HG02885 (cell line): ENCODE results near the gene EDARADD.
"Not testable (repeated sequence)": the region's sequence is repeated elsewhere in the genome, so short reads cannot be mapped to it uniquely, and the experiment has no call there.

Experiments used
- ATAC-seq: cut with Tn5 transposase; IDR thresholded peaks from one replicate; pipeline ENCODE4 v1.9.1; 2021; ENCODE audit warnings: mild to moderate bottlenecking; ENCODE audit not compliant: unreplicated experiment, poor library complexity

EDARADD gene

DNA sequence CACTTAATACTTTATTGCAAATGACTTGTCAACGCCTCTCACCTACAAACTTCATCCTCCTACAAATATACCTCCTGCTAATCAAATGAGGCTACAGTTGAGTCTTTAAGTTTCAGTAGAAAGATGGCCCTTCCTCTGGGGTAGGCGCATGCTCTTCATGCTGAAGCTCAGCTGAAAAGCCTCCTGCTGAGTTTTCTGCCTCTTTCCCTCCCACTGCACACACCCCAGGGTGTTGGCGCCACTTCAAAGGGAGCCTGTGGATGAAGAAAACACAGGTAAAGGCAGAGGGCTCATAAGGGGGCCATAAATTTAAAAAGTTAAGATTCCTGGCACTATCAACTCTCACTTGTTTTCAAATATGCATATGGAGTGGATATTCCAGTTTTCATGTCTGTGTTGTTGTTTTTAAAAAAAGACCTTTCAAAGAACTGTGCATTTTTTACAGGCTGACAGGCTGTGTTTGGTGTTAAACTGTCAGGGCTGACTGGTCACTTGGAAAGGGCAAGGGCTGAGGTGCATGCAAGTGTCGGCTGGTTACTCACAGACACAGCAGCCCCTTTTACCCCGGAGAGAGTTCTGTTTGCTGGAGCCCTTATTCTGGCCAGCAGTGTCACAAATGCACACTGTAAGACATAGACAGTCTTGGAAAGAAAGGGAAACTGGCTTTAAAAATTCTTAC lies 86.8 kb downstream of the EDARADD start:
- ATAC-seq: no peak

DNA sequence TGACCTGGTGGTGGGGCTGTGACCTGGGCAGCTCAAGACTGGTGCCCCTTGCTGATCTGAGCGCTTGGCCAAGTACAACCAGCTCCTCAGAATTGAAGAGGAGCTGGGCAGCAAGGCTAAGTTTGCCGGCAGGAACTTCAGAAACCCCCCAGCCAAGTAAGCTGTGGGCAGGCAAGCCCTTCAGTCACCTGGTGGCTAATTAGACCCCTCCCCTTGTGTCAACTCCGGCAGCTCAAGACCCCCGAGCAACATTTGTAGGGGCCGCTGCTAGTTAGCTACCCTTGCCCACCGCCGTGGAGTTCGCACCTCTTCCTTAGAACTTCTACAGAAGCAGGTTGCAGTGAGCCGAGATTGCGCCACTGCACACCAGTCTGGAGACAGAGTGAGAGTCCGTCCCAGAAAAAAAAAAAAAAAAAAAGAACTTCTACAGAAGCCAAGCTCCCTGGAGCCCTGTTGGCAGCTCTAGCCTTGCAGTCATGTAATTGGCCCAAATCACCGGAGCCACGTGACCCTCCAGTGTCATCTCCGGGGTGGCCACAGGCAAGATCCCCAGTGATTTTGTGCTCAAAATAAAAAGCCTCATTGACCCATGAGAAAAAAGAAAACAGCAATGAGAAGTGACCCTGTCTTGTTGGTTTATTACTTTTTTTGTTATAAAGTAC lies 90.4 kb downstream of the EDARADD start:
- ATAC-seq: no peak

DNA sequence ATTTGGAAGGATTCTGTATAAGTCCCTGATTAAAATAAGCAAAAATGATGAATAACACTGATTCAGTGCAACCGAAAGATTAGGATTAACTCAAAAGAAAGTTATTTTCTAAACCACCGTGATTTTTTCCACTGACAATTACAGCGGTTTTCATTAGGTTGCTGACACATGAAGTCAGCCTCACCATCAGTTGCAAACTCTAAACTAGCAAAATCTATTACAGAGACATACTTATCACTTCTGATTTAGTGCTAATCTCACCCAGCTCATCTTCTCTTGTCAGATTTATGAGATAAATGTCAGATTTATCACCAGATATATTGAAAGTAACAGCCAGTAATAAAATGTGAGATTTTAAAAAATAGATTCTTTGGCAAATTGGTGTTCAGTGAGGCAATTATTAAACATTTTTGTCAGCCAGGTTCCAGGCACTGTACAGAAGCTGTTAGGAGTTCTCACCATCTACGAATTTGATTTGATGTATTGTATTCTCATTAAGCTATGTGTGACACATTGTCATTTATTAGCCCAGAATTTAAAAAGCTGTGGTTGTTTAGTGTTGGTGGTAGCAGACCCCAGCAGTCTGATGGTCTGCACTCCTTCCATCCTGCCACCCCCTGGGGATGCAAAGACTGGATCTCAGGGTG lies 92.4 kb downstream of the EDARADD start:
- no peak for ATAC-seq

DNA sequence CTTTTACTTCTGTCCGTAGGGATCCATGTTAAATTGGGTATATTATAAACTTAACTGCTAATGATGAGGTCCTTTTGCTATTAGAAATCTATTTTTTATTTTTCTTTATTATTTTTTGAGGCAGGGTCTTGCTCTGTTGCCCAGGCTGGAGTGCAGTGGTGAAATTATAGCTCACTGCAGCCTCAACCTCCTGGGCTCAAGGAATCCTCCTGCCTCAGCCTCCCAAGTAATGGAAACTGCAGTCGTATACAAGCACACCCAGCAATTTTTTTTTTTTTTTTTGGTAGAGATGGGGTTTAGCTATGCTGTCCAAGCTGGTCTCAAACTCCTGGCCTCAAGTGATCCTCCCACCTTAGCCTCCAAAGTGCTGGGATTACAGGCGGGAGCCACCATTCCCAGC lies 95.1 kb downstream of the EDARADD start:
- ATAC-seq: not testable (repeated sequence)

DNA sequence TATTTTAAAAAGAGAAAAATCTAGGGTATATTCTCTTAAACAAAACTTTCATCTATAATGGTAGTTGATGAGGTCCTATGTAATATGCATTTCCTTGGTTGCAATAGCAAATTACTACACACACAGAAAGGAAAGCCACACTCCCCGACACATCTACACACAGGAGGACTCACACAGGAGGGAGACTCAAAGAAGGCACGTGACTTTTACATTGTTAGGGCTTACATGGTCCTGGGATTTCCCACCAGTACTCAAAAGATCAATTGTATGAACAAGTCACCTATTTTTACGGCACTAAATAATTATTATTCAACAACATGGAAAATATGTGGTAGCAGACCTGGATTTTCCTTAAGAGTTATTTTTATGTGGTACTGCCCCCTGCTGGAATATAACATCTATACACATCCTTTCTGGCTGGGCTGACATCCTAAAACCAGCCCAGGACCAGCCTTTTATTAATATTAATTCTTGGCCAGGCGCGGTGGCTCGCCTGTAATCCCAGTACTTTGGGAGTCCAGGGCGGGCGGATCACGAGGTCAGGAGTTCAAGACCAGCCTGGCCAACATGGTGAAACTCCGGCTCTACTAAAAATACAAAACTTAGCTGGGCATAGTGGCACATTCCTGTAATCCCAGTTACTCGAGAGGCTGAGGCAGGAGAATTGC lies 95.8 kb downstream of the EDARADD start:
- ATAC-seq: peak; percentile 61

DNA sequence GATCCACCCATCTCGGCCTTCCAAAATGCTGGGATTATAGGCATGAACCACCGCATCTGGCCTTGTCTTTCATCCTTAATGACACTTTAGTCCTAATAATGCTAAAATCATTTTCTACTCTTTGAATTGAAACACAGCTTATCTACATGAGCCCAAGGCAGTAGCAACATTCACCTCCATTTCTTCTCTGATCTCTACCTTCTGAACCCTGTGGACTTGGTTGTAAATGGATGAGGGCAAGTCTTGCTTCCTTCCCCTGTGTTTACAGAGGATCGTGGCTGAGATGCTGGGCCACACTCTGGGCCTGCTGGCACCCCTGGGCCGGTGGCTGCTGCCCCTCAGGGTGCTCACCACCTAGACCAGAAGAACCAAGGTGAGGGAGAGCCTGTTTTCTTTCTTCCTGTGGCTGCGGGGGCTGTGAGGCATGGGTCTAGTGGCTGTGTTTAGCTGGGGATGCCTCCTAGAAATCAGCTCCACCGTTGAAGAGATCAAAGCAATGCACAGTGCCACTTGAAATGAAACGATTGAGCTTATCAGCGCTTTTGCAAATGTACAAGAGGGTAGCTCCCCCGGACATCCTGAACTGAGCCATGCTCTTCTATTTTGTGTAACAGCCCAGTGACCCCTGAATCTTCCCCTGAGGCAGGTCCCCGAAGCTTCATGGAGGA lies 97.5 kb downstream of the EDARADD start:
- no peak for ATAC-seq

DNA sequence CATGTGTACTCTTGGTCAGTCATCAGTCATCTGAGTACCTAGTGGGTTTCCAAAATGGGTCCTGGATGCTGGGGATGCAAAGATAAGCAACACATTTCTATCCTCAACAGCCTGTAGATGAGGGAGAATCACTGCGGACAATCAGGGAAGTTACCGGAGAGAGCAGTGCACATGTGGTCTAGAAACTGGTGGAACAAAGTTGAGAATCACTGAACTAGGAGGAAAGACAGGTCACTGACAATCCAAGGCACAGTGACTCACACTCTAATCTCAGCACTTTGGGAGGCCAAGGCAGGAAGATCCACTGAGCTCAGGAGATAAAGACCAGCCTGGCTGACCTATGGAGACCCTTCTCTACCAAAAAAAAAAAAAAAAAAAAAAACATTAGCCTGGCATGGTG lies 98.3 kb downstream of the EDARADD start:
- ATAC-seq: no peak

DNA sequence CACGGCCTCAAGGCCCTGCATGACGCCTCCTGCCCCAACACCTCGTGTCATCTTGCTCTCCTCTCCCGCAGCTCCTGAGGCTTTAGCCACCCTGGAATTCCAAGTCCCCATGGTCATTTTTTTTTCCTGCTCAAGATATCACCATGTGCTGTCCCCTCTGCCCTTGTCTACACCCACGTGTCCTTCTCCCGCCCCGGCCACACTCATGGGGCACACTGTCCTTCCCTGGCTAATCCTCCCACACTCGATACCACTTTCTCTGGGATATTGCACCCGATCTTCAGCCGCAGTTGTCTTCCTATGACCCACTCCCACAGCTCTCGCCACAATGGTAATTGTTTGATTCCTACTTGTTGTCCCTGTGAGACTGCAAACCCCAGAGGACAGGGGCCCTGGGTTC lies 100.0 kb downstream of the EDARADD start:
- ATAC-seq: no peak

DNA sequence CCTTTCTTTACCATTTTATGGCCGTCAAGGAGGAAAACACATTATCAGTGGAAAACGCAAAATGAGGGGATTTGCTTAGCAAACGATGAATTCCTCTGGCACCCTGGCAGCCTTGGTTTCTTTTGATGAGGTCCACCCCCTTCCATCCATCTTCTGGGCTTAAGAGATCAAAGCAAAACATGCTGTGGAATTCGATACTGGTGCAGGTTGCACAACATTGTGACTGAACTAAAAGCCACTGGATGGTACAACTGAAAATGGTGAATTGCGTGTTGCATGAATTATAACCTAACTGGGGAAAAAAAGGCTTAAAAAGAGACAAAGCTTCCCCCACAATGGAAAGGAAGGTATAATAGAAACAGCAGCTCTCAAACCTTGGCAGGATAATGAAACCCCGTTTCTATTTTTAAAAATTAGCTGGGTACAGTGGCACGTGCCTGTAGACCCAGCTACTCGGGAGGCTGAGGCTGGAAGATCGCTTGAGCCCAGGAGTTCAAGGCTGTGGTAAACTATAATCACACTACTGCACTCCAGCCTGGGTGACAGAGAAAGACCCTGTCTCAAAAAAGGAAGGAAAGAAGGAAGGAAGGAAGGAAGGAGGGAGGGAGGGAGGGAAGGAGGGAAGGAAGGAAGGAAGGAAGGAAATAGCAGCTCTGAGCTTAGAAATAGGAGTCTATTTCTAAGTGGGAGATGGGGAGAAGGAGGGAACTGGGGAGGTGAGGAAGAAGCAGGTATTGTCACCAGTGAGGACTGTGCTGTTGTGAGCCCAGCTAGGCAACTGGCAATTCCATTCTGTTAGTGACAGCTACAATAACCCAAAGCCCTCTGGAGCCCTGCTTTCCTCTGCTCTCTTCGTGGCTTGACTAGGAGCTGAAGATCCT lies 100.7 kb downstream of the EDARADD start:
- no peak for ATAC-seq

DNA sequence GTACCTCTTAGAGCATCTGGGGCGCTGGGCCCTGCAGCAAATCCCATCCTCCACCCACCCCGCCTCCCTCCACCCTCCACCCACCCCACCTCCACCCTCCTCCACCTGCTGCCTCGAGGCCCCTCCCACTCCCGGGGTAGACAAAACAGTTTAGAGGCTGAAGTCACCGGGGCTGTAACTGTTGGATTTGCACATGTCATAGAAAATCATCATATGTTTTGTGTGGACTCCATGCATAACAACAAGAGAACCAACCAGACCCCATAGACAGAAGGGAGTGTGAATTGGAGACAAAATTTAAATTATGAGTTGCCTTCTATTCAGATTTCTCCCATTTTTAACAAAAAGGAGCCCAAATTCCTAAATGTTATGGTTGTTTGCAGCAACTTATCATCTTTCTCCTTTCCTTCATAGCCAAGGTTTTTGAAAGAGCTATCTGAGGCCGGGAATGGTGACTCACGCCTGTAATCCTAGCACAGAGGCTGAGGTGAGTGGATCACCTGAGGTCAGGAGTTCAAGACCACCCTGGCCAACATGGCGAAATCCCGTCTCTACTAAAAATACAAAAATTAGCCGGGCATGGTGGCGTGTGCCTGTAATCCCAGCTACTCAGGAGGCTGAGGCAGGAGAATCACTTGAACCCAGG lies 101.5 kb downstream of the EDARADD start:
- no peak for ATAC-seq

DNA sequence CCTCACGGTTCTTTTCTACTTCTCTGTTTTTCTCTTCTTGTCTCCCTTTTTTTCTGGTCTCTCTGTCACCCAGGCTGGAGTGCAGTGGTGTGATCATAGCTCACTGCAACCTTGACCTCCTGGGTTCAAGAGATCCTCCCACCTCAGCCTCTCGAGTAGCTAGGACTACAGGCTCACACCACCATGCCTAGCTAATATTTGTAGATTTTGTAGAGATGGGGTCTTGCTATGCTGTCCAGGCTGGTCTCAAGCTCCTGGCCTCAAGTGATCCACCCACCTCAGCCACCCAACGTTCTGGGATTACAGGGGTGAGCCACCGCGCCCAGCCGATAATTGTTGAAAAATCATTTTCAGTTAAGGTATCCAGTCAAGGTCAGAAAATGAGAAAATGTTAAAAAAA lies 103.8 kb downstream of the EDARADD start:
- ATAC-seq: no peak

DNA sequence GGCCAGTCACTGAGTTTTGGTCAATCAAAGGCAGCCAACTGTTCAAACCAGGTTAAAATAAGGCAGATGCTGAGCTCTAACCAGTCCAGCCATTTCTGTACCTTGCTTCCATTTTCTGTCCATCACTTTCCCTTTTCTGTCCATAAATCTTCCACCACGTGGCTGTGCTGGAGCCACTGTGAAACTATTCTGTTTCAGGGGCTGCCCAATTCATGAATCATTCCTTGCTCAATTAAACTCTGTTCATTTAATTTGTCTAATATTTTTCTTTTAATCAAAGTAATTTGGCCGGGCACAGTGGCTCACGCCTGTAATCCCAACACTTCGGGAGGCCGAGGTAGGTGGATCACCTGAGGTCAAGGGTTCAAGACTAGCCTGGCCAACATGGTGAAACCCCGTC lies 107.0 kb downstream of the EDARADD start:
- no peak for ATAC-seq

DNA sequence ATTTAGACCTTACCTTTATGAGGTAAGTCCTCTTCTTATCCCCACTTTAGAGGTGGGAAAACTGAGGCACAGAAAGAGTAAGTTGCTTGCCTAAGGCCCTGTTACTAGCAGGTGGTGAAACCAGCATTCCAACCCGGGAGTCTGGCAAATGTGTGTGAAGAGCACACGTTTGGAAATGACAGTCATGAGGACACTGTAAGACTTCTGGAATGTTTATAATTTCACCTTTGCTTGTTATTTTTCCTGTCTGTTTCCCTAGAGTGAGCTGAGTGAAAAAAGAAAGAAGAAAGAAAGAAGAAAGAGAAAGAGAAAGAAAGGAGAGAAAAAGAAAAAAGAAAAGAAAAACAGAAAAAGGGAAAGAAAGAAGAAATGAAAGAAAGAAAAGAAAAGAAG lies 108.5 kb downstream of the EDARADD start:
- ATAC-seq: no peak

DNA sequence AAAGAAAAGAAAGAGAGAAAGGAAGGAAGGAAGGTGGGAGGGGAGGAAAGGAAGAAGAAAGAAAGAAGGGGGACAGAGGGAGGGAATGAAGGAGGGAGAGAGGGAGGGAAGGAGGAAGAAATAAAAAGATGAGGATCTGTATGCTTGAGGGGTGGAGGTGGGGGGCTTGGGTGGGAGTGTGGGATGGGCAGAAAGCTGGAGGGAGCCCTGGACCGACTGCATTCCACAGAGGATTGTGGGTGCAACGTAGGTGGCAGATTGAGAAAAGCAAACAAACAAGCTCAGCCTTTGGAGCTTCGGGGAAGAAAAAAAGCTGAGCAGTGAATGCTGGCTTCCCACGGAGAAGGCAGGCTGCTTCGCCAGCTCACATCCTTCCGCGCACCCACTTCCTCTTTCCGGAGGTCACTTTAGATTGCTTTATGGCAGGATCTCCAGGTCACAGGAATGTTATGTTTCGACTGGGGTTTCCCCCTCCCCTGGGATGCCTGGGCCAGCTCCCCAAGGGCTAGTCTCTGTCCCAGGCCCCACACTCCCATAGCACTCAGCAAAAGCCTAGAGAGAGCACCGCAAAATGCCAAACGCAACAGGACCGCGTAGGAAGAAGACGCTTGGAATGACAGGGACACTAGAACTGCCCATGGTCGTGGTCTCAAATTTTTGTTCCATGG lies 109.0 kb downstream of the EDARADD start:
- ATAC-seq: no peak

DNA sequence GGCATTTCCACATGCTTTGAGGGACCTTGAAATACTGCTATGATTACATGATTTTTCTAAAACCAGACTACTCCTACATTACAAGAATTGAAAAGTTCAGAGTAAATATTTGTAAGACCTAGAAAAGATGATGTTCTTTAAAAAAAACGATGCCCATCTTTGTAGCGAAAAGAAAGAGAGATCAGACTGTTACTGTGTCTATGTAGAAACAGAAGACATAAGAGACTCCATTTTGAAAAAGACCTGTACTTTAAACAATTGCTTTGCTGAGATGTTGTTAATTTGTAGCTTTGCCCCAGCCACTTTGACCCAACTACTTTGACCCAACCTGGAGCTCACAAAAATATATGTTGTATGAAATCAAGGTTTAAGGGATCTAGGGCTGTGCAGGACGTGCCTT lies 110.3 kb downstream of the EDARADD start:
- ATAC-seq: not testable (repeated sequence)

DNA sequence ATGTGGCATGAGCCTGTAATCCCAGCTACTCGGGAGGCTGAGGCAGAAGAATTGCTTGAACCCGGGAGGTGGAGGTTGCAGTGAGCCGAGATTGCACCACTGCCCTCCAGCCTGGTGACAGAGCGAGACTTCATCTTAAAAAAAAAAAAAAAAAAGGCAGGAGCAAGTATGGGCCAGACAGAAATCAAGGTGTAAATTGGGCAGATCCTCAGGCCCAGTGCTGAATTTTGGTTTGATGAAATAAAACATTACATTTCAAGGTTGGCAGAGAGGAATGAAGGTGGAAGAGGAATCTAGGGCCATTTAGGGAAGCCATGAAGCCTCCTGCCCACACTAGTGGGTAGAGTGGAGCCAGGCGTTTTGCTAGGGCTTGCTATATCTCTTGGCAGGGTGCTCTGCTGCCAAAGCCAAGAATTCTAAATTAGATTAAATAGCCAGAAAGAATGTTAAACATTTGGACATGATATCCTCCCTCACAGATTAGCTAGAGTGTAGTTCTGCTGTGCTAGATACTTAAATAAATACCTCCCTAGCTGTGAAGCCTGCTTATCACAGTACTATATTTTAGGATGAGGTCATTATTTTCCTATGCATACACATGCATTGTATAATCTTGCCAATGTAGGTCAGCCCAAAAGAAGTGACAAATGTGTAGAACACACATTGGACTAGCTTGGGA lies 113.1 kb downstream of the EDARADD start:
- ATAC-seq: no peak

DNA sequence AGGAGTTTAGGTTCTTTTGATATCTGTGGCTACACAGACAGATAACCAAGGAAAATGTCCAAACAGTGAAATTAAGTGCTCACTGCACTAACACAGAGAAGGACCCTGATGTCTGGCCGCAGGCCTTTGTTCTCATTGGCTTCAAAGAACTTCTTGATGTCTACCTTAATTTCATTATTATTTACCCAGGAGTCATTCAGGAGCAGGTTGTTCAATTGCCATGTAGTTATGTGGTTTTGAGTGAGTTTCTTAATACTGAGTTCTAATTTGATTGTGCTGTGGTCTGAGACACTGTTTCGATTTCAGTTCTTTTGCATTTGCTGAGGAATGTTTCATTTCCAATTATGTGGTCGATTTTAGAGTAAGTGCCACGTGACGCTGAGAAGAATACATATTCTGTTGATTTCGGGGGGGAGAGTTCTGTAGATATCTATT lies 114.5 kb downstream of the EDARADD start:
- no peak for ATAC-seq

DNA sequence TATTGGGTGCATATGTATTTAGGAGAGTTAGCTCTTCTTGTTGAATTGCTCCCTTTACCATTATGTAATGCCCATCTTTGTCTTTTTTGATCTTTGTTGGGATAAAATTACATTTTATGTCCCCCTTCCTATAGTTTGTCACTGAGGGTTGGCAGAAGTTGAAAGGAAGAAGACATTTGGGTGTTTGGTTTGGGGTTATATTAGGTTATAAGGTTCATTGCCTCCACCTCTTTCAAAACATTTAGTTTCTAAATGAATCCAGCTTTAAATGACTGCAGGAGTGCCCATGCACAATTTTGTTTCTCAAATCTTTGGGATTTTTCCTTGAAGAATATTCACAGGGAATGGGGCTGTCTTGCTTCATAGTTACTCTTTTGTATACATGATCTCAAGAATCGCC lies 115.1 kb downstream of the EDARADD start:
- no peak for ATAC-seq
